GM18507 (cell line): ENCODE results near the gene PSMB2.
A peak's percentile ranks its signal among the peaks of the same experiment; 100 is the strongest.

Source experiments
- DNase-seq: peaks from one replicate; pipeline ENCODE4 v3.0.0; 2011; ENCODE audit warnings: low read depth; ENCODE audit not compliant: insufficient read length; ENCODE audit errors: extremely low spot score
- FAIRE-seq: peaks from 2 replicates; lab custom pipeline; 2011; peaks lifted over from hg19 to GRCh38; lab: Jason Lieb, UNC

The PSMB2 gene

DNA sequence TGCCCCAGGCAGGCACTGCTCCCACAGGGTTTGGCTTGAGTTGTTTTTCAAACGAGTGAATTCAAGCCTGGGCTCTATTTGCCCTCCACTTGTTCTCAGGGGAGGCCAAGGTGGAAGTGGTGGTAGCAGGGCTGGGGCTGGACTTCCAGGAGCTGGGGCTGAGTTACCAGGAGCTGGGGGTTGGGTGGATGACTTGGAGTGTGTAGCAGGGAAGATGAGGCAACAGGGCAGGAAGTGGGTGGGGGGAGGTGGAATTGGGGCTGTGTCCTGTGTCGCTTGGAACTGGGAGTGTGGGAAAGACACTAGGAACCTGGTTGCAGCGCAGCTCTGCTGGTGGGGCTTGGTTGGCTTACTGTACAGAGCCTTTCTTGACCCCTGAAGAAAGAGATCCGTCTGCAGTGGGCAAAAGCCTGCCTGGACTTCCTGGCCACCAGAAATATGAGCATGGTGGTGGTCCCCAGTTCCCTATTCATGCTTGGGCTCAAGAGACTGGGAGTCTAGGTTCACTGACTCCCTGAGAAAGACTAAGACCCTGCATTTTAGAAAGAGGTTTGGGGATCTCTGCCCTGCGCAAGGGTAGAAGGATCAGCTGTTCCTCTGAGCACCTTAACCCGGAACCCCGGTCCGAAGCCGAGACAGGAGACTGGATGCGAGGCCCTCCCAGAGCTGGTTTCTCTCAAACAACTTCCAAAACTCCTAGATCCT is 65.1 kb downstream of the PSMB2 start:
- FAIRE-seq (no peak), DNase-seq (no peak)

GRCh38 chr1:35575416-35575958 is 65.8 kb downstream of the PSMB2 start:
- DNase-seq (no peak), FAIRE-seq (no peak)

GRCh38 chr1:35574655-35575415 is 66.5 kb downstream of the PSMB2 start:
- FAIRE-seq (no peak), DNase-seq (no peak)

DNA sequence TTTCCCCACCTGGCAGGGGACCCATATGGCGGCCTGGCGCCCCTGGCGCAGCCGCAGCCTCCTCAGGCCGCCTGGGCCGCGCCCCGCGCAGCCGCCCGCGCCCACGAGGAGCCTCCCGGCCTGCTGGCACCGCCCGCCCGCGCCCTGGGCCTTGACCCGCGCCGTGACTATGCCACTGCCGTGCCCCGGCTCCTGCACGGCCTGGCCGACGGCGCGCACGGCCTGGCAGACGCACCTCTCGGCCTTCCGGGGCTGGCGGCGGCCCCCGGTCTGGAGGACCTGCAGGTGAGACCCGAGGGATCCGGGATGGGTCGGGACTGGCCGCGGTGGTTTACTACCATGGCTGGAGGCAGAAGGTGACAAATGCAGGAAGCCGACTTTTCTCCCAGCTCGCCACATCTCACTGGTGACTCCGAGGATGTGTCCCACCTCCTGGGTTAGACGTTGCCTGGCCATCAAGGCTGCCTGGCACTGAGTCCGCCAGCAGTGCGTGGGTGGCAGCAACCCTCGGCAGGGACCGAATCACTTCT is 67.1 kb downstream of the PSMB2 start:
- FAIRE-seq (no peak), DNase-seq (no peak)

DNA sequence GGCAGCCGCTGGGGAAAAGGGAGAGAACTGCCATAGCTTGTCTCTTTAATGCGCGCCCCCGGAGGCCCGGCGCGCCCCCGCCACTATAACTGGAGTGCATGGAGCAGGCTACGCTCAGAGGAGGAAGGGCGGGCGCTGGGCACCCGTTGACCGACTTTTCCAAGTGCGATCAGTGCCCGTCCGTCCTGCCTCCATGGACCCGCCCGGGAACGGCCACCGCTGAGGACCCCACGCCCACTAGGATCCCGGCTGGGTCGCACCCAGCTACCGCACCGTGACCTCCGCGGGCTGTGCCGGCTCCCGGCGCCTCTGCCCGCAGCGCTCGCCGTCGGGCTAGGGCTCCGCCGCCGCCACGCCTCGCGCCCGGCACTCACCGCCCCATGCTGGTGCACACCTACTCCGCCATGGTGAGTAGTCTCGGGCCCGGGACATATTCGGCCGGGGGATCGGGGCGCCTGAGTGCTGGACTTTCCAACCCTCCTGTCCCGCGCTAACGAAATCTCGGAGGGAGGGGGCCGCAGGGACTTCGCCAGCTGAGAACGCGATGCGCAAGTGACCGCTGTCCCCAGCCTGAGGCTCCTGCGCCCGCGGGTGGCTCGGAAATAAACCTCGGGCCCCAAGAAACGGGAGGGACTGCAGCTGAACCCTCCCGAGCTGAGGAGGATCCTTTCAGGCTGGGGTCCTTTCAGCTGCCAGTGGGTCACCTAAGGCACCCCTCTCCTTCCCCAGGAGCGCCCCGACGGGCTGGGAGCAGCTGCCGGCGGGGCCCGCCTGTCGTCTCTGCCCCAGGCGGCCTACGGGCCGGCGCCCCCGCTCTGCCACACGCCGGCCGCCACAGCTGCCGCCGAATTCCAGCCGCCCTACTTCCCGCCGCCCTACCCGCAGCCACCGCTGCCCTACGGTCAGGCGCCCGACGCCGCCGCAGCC is 67.9 kb downstream of the PSMB2 start, which contains the start of gene TFAP2E:
TSS of gene TFAP2E (plus strand) at position 117 of the 927 bp plus-strand sequence. CDS start at position 381, 264 bp downstream.
- FAIRE-seq = no peak
- DNase-seq = no peak

DNA sequence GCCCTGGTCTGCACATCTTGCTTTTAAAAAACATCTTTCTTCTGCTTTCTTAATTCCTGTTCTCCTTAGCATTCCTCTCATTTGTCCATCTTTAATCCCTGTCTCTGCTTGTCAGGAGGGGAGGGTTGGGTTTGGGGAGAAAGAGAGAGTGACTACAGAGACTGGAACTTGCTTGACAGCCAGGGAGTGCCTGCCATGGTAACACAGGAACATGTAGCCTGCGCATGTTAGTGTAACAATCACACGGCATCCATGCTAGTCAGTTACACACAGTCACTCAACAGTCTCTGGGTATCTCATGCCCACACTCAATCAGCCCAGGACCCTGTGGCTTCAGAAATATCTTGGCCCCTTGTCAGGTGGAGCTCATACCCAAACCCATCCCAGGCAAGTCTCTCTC is 69.0 kb downstream of the PSMB2 start:
- FAIRE-seq (no peak), DNase-seq (no peak)

- FAIRE-seq (no peak), DNase-seq (no peak)
Observed at GRCh38 chr1:35571263-35571662, 70.1 kb downstream of the PSMB2 start.

DNA sequence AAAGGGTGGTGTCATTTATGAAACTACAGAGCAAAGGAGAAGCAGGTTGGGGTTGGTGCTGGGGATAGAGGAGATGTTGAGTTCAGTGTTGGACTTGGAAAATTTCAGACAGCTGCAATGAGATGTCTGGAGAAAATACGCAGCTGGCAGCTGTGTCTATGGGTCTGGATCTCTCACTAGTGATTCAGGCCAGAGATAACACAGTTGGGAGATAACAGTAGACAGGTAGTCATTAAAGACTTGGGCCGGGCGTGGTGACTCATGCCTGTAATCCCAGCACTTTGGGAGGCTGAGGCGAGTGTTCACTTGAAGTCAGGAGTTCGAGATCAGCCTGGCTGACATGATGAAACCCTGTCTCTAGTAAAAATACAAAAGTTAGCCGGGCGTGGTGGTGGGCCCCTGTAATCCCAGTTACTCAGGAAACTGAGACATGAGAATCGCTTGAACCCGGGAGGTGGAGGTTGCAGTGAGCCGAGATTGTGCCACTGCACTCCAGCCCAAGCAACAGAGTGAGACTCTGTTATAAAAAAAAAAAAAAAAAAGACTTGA is 70.7 kb downstream of the PSMB2 start:
- FAIRE-seq (no peak), DNase-seq (no peak)

GRCh38 chr1:35569936-35570335 is 71.4 kb downstream of the PSMB2 start:
- no peak for DNase-seq

GRCh38 chr1:35568975-35569395 is 72.3 kb downstream of the PSMB2 start:
- FAIRE-seq (peak; percentile 91), DNase-seq (peak; percentile 65)

More at GRCh38 chr1:35569936-35570335, 71.4 kb downstream of the PSMB2 start:
- no peak for FAIRE-seq

- no peak for DNase-seq
- no peak for FAIRE-seq
Observed at GRCh38 chr1:35567947-35568558, 73.3 kb downstream of the PSMB2 start.

DNA sequence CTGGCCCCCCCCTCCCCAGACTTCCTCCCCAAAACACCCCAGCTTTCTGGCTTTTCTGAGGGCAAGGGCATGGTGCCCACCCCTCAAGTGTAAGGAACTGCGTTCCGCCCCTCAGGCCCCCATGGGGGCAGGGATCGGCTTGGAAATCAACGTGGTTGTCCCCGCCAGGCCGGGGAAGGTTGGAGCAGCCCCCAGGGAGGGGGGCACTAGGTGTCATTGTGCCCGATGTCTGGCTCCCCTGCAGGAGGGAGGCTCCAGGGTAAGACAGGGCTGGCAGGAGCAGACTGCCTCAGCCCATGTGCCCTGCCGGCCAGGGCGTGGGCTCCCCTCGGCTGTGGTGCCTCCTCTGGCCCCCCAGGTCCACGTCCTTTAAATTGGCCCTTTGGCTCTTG is 75.6 kb downstream of the PSMB2 start:
- FAIRE-seq = no peak

DNA sequence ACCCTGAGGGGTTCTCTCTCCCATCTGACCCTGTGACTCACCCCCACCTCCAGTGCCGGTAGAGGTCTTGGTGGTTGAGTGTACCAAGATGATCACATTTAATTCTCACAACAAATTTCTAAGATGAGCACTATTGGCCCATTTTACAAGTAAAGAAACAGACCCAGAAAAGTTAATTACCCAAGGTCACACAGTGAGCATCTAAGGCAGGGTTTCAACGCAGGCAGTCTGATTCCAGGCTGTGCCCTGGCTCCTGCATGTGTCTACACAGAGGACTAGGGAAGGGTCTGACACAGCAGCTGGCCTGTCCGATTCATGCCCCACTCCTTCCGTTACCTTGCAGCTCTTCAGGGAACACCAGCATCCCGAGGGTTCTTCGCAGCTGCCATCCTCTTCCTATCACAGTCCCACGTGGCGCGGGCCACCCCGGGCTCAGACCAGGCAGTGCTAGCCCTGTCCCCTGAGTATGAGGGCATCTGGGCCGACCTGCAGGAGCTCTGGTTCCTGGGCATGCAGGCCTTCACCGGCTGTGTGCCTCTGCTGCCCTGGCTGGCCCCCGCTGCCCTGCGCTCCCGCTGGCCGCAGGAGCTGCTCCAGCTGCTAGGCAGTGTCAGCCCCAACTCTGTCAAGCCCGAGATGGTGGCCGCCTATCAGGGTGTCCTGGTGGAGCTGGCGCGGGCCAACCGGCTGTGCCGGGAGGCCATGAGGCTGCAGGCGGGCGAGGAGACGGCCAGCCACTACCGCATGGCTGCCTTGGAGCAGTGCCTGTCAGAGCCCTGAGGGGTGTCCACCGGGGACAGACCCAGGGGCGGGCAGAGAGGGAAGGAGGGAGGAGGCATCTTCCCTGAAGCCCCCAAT is 76.2 kb downstream of the PSMB2 start:
- no peak for FAIRE-seq
- DNase-seq = no peak

More for the DNA sequence above, 75.6 kb downstream of the PSMB2 start:
- no peak for DNase-seq

DNA sequence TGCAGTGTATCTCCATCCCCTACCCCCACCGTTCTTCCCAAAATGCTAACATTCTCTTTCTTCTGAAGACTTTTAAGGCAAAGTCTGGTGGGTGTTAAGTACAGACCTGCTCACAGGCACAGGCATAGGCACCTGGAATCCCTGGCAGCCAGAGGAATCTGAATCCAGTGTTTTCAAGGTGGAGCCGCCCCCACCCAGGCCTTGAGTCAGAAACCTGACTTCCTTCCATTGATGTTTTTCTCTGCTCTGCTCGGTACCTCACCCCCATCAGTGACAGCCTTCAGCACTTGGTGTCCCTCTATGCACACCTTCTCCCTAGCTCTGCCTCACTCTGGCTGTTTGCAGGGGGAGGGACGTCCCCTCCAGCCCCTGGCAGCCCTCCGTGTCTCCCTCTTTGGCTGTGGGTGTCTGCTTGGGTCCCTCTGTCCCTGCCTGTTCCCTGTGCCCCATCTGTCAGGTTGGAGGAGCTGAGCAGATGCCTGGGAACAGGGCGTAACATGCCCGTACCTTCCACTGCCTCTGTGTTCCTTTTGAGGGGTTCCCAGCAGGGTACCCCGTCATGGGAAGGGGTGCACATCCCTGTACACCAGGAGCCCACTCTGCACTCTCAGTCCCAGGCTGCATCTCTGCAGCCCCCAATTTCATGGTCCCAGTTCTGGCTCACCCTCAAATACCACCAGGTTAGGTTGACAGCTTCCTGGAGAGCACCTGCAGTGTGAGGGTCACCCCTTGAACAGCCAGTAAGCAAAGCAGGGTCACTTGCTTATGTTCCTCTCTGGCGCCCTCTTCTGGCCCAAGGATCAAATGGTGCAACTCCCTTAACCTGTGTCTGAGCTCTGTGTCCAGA is 77.1 kb downstream of the PSMB2 start:
- DNase-seq (peak; percentile 44), FAIRE-seq (peak; percentile 81)

DNA sequence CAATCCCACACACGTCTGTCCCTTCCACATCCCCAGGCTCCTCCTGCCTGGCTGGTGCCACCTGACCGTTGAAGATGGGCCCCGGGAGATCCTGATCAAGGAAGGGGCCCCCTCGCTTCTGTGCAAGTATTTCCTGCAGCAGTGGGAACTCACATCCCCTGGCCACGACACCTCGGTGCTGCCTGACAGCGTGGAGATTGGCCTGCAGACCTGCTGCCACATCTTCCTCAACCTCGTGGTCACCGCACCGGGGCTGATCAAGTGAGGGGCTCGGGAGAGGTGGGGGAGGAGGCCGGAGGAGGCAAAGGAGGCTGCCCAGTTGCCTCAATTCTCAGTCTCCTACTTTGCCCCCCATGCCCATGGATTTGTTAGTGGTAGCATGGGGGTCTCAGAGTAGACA is 78.2 kb downstream of the PSMB2 start:
- no peak for DNase-seq
- FAIRE-seq = no peak

- FAIRE-seq (no peak), DNase-seq (no peak)
Observed at GRCh38 chr1:35561972-35562680, 79.2 kb downstream of the PSMB2 start.
